Sigmoid colon (tissue), 4 donors: ENCODE data around the gene KCNJ10.

Experiments used
- CTCF ChIP-seq, 4 experiments: fragments of 450-650 bp in 3 of 4; fragments of 200-600 bp in 1 of 4; IDR thresholded peaks; one replicate each; pipeline ENCODE4 v1.5.1; 2016 to 2019; ENCODE audit warnings: antibody characterized with exemption in 4 of 4, mild to moderate bottlenecking in 3 of 4, moderate library complexity in 2 of 4
- POLR2A ChIP-seq, 2 donors: fragments of 450-650 bp; IDR thresholded peaks; one replicate each; pipeline ENCODE4 v1.6.1; 2016; ENCODE audit warnings: antibody characterized with exemption in 2 of 2, mild to moderate bottlenecking in 2 of 2, moderate library complexity in 2 of 2
- POLR2AphosphoS5 ChIP-seq, 4 donors: sonication (generic); formaldehyde crosslinking; IDR thresholded peaks; one replicate each; pipeline ENCODE4 v1.6.1; 2017; ENCODE audit warnings: antibody characterized with exemption in 4 of 4

GRCh38 chr1:159986531-159986930 lies 83.4 kb downstream of the KCNJ10 start:
- TF ChIP-seq CTCF (IDR thresholded peaks at IDR 0.05) = no peak
- no peak for TF ChIP-seq POLR2A (IDR thresholded peaks at IDR 0.05)
- TF ChIP-seq POLR2AphosphoS5 (IDR thresholded peaks at IDR 0.05) = no peak
